Activated B cell treated with CpG ODN at 0.5 μM for 24 hours (primary cell): ENCODE results near the gene SLC35E1. TPM values are rescaled to one million over a fixed set of nuclear protein-coding genes. Genes with fewer than 3 reads are reported as not detected.

ENCODE experiments used
- ATAC-seq: fragments of 200-7000 bp; cut with Tn5 transposase; one replicate; pipeline ENCODE4 v1.10.0; 2021; ENCODE audit warnings: low read depth, mild to moderate bottlenecking, moderate library complexity
- CTCF ChIA-PET: fragments of 350-600 bp; sonication (Branson Sonifier 250); formaldehyde crosslinking; loops from one replicate; lab custom pipeline; 2021; ENCODE audit warnings: antibody characterized with exemption; lab: Charles Lee
- POLR2A ChIA-PET: fragments of 350-600 bp; sonication (Branson Sonifier 250); formaldehyde crosslinking; loops from one replicate; lab custom pipeline; 2021; ENCODE audit warnings: antibody characterized with exemption; lab: Charles Lee
- DNase-seq: peaks from one replicate; pipeline ENCODE4 v3.0.0; 2022
- H3K27ac Mint-ChIP-seq: one replicate; pipeline ENCODE4 v1.8.0; 2020; ENCODE audit warnings: mixed read lengths
- H3K27me3 Mint-ChIP-seq: one replicate; pipeline ENCODE4 v1.8.0; 2021; ENCODE audit warnings: mixed read lengths
- H3K36me3 Mint-ChIP-seq: one replicate; pipeline ENCODE4 v1.8.0; 2021; ENCODE audit warnings: low read depth, mixed read lengths
- H3K4me1 Mint-ChIP-seq: one replicate; pipeline ENCODE4 v1.8.0; 2021; ENCODE audit warnings: mixed read lengths
- H3K4me3 Mint-ChIP-seq: one replicate; pipeline ENCODE4 v1.8.0; 2020; ENCODE audit warnings: mild to moderate bottlenecking, mixed read lengths
- H3K9me3 Mint-ChIP-seq: one replicate; pipeline ENCODE4 v1.8.0; 2020; ENCODE audit warnings: mixed read lengths
- intact Hi-C: fragments of 100-400 bp; cut with micrococcal nuclease; formaldehyde crosslinking; loops from one replicate; pipeline ENCODE4 v1.15.1; 2024
- total RNA-seq: library from RNA; stranded (reverse); gene quantifications from 2 replicates; pipeline ENCODE4 v1.2.3, GENCODE V29; 2022
- TF ChIP-seq, protein P1 (sequence below): fragments of 200-600 bp; IDR thresholded peaks from one replicate; pipeline ENCODE4 v1.8.0; 2022; ENCODE audit warnings: antibody characterized with exemption, mild to moderate bottlenecking

Gene SLC35E1
- total RNA-seq, 1 donor from 2014 or later, result 51.7 TPM

GRCh38 chr19:16586991-16587832 is 15.0 kb upstream of the SLC35E1 start:
- Mint-ChIP-seq H3K4me3 (peak overlapping the region; percentile 94), H3K9me3 (no peaks in the 10 kb centered on the region), H3K36me3 (peaks cover 17% of the 10 kb centered on the region), H3K27ac (peak overlapping the region; percentile 99), H3K27me3 (no peaks in the 10 kb centered on the region), H3K4me1 (peaks cover 95% of the 10 kb centered on the region)
- TF ChIP-seq, protein P1, sequence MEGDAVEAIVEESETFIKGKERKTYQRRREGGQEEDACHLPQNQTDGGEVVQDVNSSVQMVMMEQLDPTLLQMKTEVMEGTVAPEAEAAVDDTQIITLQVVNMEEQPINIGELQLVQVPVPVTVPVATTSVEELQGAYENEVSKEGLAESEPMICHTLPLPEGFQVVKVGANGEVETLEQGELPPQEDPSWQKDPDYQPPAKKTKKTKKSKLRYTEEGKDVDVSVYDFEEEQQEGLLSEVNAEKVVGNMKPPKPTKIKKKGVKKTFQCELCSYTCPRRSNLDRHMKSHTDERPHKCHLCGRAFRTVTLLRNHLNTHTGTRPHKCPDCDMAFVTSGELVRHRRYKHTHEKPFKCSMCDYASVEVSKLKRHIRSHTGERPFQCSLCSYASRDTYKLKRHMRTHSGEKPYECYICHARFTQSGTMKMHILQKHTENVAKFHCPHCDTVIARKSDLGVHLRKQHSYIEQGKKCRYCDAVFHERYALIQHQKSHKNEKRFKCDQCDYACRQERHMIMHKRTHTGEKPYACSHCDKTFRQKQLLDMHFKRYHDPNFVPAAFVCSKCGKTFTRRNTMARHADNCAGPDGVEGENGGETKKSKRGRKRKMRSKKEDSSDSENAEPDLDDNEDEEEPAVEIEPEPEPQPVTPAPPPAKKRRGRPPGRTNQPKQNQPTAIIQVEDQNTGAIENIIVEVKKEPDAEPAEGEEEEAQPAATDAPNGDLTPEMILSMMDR, result no peak
- intact Hi-C loops, result loop anchor here (1.0 to 5.0 kb wide), 12 partner anchors 7 to 720 kb away; partner anchors contain the start of genes DDA1, HSH2D, MRPL34 and TPM4
- DNase-seq (peak; percentile 69), ATAC-seq (peak; percentile 12)
- CTCF ChIA-PET, result interaction anchor here (0.9 to 1.4 kb wide), 6 partner anchors 13 to 41 kb away, joined by 3 to 6 read pairs (median 4); partner anchors contain the start of genes MED26 and SLC35E1
- POLR2A ChIA-PET, result interaction anchor here (0.6 to 11.8 kb wide), 49 partner anchors 8 to 1706 kb away, joined by 3 to 242 read pairs (median 5); partner anchors contain the start of genes C19orf44, CALR3, CHERP and JAK3

DNA sequence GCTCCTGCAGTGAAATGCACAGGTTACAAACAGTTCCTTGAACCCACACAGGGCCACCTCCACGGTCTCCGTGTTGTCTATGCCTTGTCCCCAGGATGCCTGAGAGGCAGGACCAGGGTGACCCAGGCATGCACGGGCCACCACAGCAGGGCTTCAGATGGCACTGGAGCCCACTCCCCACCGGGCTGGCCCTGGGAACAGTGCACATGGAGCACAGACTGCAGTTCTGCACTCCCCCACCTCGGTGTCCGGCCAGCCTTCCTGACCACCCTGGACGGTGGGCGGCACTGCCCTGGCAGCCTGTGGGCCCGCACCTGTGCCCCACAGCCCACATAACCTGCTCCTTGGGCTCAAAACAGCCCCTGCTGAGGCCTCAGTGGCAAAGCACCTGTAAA is 14.3 kb upstream of the SLC35E1 start:
- POLR2A ChIA-PET, result interaction anchor here (0.6 to 11.8 kb wide), 34 partner anchors 7 to 1261 kb away, joined by 3 to 242 read pairs (median 6); partner anchors contain the start of genes C19orf44, CALR3, CHERP and JAK3
- no peak for ATAC-seq
- intact Hi-C loops, result loop anchor here (1.0 to 5.0 kb wide), 10 partner anchors 8 to 721 kb away; partner anchors contain the start of genes DDA1, HSH2D, MRPL34 and TPM4
- Mint-ChIP-seq H3K4me3 (peak overlapping the region; percentile 94), H3K36me3 (peaks cover 20% of the 10 kb centered on the region), H3K9me3 (no peaks in the 10 kb centered on the region), H3K4me1 (peaks cover 95% of the 10 kb centered on the region), H3K27me3 (no peaks in the 10 kb centered on the region), H3K27ac (peak overlapping the region; percentile 99)
- DNase-seq, result no peak
- CTCF ChIA-PET, result no interaction called here
- TF ChIP-seq, protein P1, result no peak

DNA sequence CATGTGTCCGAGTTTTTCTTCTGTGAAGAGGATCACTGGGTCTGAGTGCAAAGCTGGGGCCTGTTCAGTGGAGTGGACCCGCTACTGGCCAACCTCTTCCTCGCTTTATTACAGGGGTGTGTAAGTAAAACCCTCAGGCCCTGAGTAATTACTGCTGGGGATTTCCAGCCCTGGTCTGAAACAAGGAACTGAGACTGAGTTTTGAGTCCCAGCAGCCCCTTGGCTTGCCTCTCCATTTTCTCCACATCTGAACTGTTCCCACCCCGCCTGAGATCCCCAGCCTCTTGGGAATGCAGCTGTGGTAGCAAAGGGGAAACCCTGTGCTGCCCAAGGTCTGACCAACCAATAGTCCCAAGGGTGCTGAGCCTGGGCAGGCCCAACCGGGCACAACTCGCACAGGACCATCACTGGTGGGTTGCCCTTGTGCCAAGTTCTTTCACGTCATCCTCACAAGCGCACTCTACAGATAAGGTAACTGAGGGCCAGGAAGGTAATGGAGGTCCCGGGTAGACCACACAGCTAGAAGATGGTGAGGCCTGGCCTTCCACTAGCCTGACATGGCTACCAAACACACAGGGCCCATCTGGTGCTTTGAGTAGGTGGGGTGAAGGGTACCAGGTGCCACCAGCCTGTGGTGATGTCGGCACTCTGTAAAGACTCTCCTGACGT is 13.7 kb upstream of the SLC35E1 start:
- CTCF ChIA-PET, result interaction anchor here (1.3 kb wide), 2 partner anchors 13 to 42 kb away, joined by 3 to 4 read pairs; partner anchors contain the start of gene MED26
- intact Hi-C loops, result loop anchor here (1.0 to 5.0 kb wide), 10 partner anchors 8 to 721 kb away; partner anchors contain the start of genes DDA1, HSH2D, MRPL34 and TPM4
- Mint-ChIP-seq H3K27ac (peak overlapping the region; percentile 99), H3K4me3 (peak overlapping the region; percentile 94), H3K27me3 (no peaks in the 10 kb centered on the region), H3K4me1 (peaks cover 95% of the 10 kb centered on the region), H3K9me3 (no peaks in the 10 kb centered on the region), H3K36me3 (peaks cover 21% of the 10 kb centered on the region)
- POLR2A ChIA-PET, result interaction anchor here (0.5 to 11.8 kb wide), 27 partner anchors 8 to 1169 kb away, joined by 3 to 242 read pairs (median 3); partner anchors contain the start of genes CHERP, KLF2, MED26 and MRPL34
- ATAC-seq (peak; percentile 31), DNase-seq (peak; percentile 78)
- TF ChIP-seq, protein P1, result no peak

GRCh38 chr19:16585094-16585801 is 13.0 kb upstream of the SLC35E1 start:
- Mint-ChIP-seq H3K36me3 (peaks cover 22% of the 10 kb centered on the region), H3K27ac (peak overlapping the region; percentile 99), H3K4me1 (peaks cover 93% of the 10 kb centered on the region), H3K27me3 (no peaks in the 10 kb centered on the region), H3K4me3 (peak overlapping the region; percentile 94), H3K9me3 (no peaks in the 10 kb centered on the region)
- DNase-seq (peak; percentile 35), ATAC-seq (no peak)
- intact Hi-C loops, result loop anchor here (5.0 kb wide), 7 partner anchors 247 to 722 kb away; partner anchors contain the start of genes DDA1, HSH2D, MRPL34 and TPM4
- CTCF ChIA-PET, result interaction anchor here (0.8 to 1.3 kb wide), 4 partner anchors 12 to 76 kb away, joined by 3 to 4 read pairs (median 3); partner anchors contain the start of genes MED26 and TMEM38A
- POLR2A ChIA-PET, result interaction anchor here (0.5 to 11.8 kb wide), 40 partner anchors 9 to 1256 kb away, joined by 3 to 242 read pairs (median 4); partner anchors contain the start of genes AP1M1, C19orf44, CALR3 and CHERP
- TF ChIP-seq, protein P1, result no peak
